H1 (cell line): ENCODE data around the gene RPRM. TPM values are rescaled to one million over a fixed set of nuclear protein-coding genes. Genes with fewer than 3 reads are reported as not detected.

ENCODE experiments used
- CTCF ChIA-PET: fragments of 300-600 bp; sonication (Branson Sonifier 250); formaldehyde crosslinking; loops from one replicate; lab custom pipeline; 2021; ENCODE audit not compliant: partially characterized antibody; lab: Charles Lee
- POLR2A ChIA-PET: fragments of 300-600 bp; sonication (Branson Sonifier 250); formaldehyde crosslinking; loops from one replicate; lab custom pipeline; 2021; ENCODE audit warnings: inconsistent platforms; ENCODE audit not compliant: partially characterized antibody; lab: Charles Lee
- DNase-seq, 2 experiments: peaks; one replicate each; pipeline versions ENCODE4 v3.0.0 to v3.0.0-alpha.2; 2010 to 2022; ENCODE audit warnings: low spot score in 2 of 2, low read depth in 1 of 2, mixed read lengths in 1 of 2
- FAIRE-seq: peaks from 2 replicates; lab custom pipeline; 2011; peaks lifted over from hg19 to GRCh38; lab: Jason Lieb, UNC
- H2AFZ ChIP-seq: 2 replicates; pipeline ENCODE4 v1.8.1; 2012; ENCODE audit warnings: low read length, inconsistent platforms
- H2AK5ac ChIP-seq: 2 replicates; pipeline ENCODE4 v1.6.1; 2013; ENCODE audit warnings: low read depth, low read length
- H2BK120ac ChIP-seq: replicated peaks from 2 replicates; pipeline ENCODE3; 2013; ENCODE audit warnings: low read depth, low read length, inconsistent platforms
- H2BK12ac ChIP-seq: 2 replicates; pipeline ENCODE4 v1.6.1; 2013; ENCODE audit warnings: low read depth, low read length
- H2BK15ac ChIP-seq: 2 replicates; pipeline ENCODE4 v1.6.1; 2013; ENCODE audit warnings: low read length
- H2BK20ac ChIP-seq: 2 replicates; pipeline ENCODE4 v1.6.1; 2013; ENCODE audit warnings: low read length
- H2BK5ac ChIP-seq: 2 replicates; pipeline ENCODE4 v1.6.1; 2013; ENCODE audit warnings: low read depth, low read length
- H3K14ac ChIP-seq: 2 replicates; pipeline ENCODE4 v1.6.1; 2013; ENCODE audit warnings: inconsistent platforms; ENCODE audit not compliant: insufficient read length
- H3K18ac ChIP-seq: 2 replicates; pipeline ENCODE4 v1.6.1; 2013; ENCODE audit warnings: low read length; ENCODE audit errors: extremely low read depth
- H3K23ac ChIP-seq: 2 replicates; pipeline ENCODE4 v1.6.1; 2013; ENCODE audit warnings: inconsistent platforms; ENCODE audit not compliant: insufficient read length
- H3K23me2 ChIP-seq: 2 replicates; pipeline ENCODE4 v1.6.1; 2013; ENCODE audit warnings: low read depth, low read length
- H3K27ac ChIP-seq: 2 replicates; pipeline ENCODE4 v1.6.1; 2011; ENCODE audit warnings: low read depth, low read length, inconsistent platforms
- H3K27me3 ChIP-seq, 4 experiments: replicated peaks in 1 of 4; 1 replicate in 1 of 4; 2 replicates in 3 of 4; pipeline versions ENCODE4 v1.6.1 to v1.8.1; 2011 to 2013; ENCODE audit warnings: low read length in 3 of 4, mild to moderate bottlenecking in 3 of 4, inconsistent platforms in 2 of 4, mixed read lengths in 2 of 4, moderate library complexity in 1 of 4; ENCODE audit not compliant: control insufficient read depth in 3 of 4, insufficient read depth in 3 of 4; ENCODE audit errors: extremely low read depth in 1 of 4
- H3K36me3 ChIP-seq, 4 experiments: 2 replicates each; pipeline versions ENCODE4 v1.6.1 to v1.8.1; 2011 to 2013; ENCODE audit warnings: mild to moderate bottlenecking in 4 of 4, low read length in 3 of 4, moderate library complexity in 2 of 4, control low read depth in 1 of 4, inconsistent platforms in 1 of 4; ENCODE audit not compliant: insufficient read depth in 4 of 4, control insufficient read depth in 2 of 4
- H3K4ac ChIP-seq: replicated peaks from 2 replicates; pipeline ENCODE3; 2013; ENCODE audit warnings: low read length, low read depth, mixed read lengths, inconsistent platforms; ENCODE audit not compliant: insufficient read length
- H3K4me1 ChIP-seq, 4 experiments: replicated peaks in 1 of 4; 1 replicate in 1 of 4; 2 replicates in 3 of 4; pipeline versions ENCODE4 v1.6.1 to v1.8.1; 2011 to 2013; ENCODE audit warnings: low read length in 3 of 4, inconsistent platforms in 2 of 4, mixed read lengths in 1 of 4; ENCODE audit not compliant: insufficient read depth in 4 of 4, control insufficient read depth in 3 of 4
- H3K4me2 ChIP-seq, 2 experiments: 2 replicates each; pipeline versions ENCODE4 v1.6.1 to v1.8.1; 2011 to 2013; ENCODE audit warnings: low read depth in 2 of 2, low read length in 2 of 2, control low read depth in 1 of 2, inconsistent platforms in 1 of 2, mild to moderate bottlenecking in 1 of 2; ENCODE audit not compliant: insufficient read depth in 1 of 2
- H3K4me3 ChIP-seq, 4 experiments: fragments of 200-600, 300-600 bp in 1 of 4; sonication (generic), shearing (Covaris generic), sonication (Bioruptor Twin) in 1 of 4; 2 replicates each; pipeline versions ENCODE4 v1.5.1 to v1.8.1; 2011 to 2016; ENCODE audit warnings: low read length in 4 of 4, low read depth in 3 of 4, control low read depth in 2 of 4, inconsistent platforms in 2 of 4, mild to moderate bottlenecking in 2 of 4, mixed read lengths in 1 of 4, moderate library complexity in 1 of 4; ENCODE audit not compliant: insufficient read depth in 2 of 4; ENCODE audit errors: extremely low read depth in 1 of 4
- H3K56ac ChIP-seq: replicated peaks from 2 replicates; pipeline ENCODE3; 2013; ENCODE audit warnings: low read depth, mild to moderate bottlenecking, mixed read lengths, low read length, inconsistent platforms; ENCODE audit not compliant: insufficient read length
- H3K79me1 ChIP-seq: 2 replicates; pipeline ENCODE4 v1.6.1; 2013; ENCODE audit warnings: low read depth, low read length, control low read depth
- H3K79me2 ChIP-seq, 2 experiments: 2 replicates each; pipeline versions ENCODE4 v1.6.1 to v1.8.1; 2012 to 2013; ENCODE audit warnings: low read length in 2 of 2, mild to moderate bottlenecking in 2 of 2, inconsistent platforms in 1 of 2; ENCODE audit not compliant: insufficient read depth in 2 of 2, control insufficient read depth in 1 of 2
- H3K9ac ChIP-seq, 4 experiments: replicated peaks in 1 of 4; 1 replicate in 1 of 4; 2 replicates in 3 of 4; pipeline versions ENCODE4 v1.6.1 to v1.8.1; 2011 to 2013; ENCODE audit warnings: low read depth in 3 of 4, low read length in 3 of 4, control low read depth in 2 of 4, mild to moderate bottlenecking in 2 of 4, moderate library complexity in 2 of 4, inconsistent platforms in 1 of 4; ENCODE audit errors: extremely low read depth in 1 of 4
- H3K9me3 ChIP-seq, 2 experiments: 2 replicates each; pipeline versions ENCODE4 v1.6.1 to v1.8.1; 2012 to 2013; ENCODE audit warnings: mild to moderate bottlenecking in 2 of 2, moderate library complexity in 2 of 2, control low read depth in 1 of 2, inconsistent platforms in 1 of 2, low read depth in 1 of 2, low read length in 1 of 2, mixed read lengths in 1 of 2; ENCODE audit not compliant: insufficient read depth in 2 of 2
- H4K20me1 ChIP-seq, 2 experiments: replicated peaks in 1 of 2; 2 replicates each; pipeline versions ENCODE3 to v1.8.1; 2011 to 2013; ENCODE audit warnings: inconsistent platforms in 2 of 2, low read length in 2 of 2, mild to moderate bottlenecking in 1 of 2; ENCODE audit not compliant: insufficient read depth in 2 of 2, control insufficient read depth in 1 of 2
- H4K5ac ChIP-seq: 2 replicates; pipeline ENCODE4 v1.6.1; 2013; ENCODE audit warnings: low read length, low read depth, mixed read lengths, inconsistent platforms; ENCODE audit not compliant: insufficient read length
- H4K8ac ChIP-seq: 2 replicates; pipeline ENCODE4 v1.8.0; 2013; ENCODE audit warnings: mild to moderate bottlenecking, moderate library complexity, low read length, inconsistent platforms; ENCODE audit not compliant: insufficient read depth; ENCODE audit errors: extremely low read depth
- H4K91ac ChIP-seq: replicated peaks from 2 replicates; pipeline ENCODE3; 2013; ENCODE audit warnings: low read length, mixed read lengths, inconsistent platforms; ENCODE audit not compliant: insufficient read length
- CHD1 ChIP-seq: IDR thresholded peaks from 2 replicates; pipeline ENCODE4 v1.6.1; 2012; ENCODE audit warnings: low read depth, low read length, improper control_type of control experiment
- RBBP5 ChIP-seq: IDR thresholded peaks from 2 replicates; pipeline ENCODE4 v1.7.1; 2012; ENCODE audit warnings: low read depth, mild to moderate bottlenecking, inconsistent platforms, low read length, moderate library complexity, borderline replicate concordance
- SRF ChIP-seq: IDR thresholded peaks from 2 replicates; pipeline ENCODE4 v1.6.1; 2011; ENCODE audit warnings: mild to moderate bottlenecking, low read depth, low read length, moderate library complexity
- WGBS, 2 experiments: shearing (Covaris generic) in 1 of 2; methylation state at CpG; one replicate each; pipeline versions ENCODE4 v1.1.6 to v1.1.7; 2013 to 2015; ENCODE audit warnings: low lambda C conversion rate in 2 of 2, mixed read lengths in 2 of 2, inconsistent platforms in 1 of 2, low coverage in 1 of 2, missing lambda C conversion rate in 1 of 2; ENCODE audit not compliant: insufficient replicate concordance in 2 of 2, insufficient coverage in 1 of 2, insufficient read length in 1 of 2; ENCODE audit errors: extremely low coverage in 1 of 2, missing lambda C conversion rate in 1 of 2; 5-methylcytosine and 5-hydroxymethylcytosine counted together
- polyA plus RNA-seq, 7 experiments: library from polyadenylated mRNA; depleted of rRNA in 3 of 7; stranded (reverse) in 5 of 7; unstranded in 2 of 7; fragments of >200 nt in 5 of 7; fragments of 200-250 nt in 2 of 7; gene quantifications; 1 replicate in 5 of 7; 2 replicates in 1 of 7; 4 replicates in 1 of 7; pipeline versions ENCODE4 v1.2.1 to v1.2.3, GENCODE V29; 2011 to 2013; ENCODE audit warnings: missing spikeins in 2 of 7, mixed read lengths in 2 of 7
- total RNA-seq: library from RNA; stranded (reverse); fragmentation: NEBNext Ultra II Directional; extraction: Animal tissue kit (Norgen Biotek cat#: 25700); gene quantifications from 2 replicates; pipeline ENCODE4 v1.2.1, GENCODE V29; 2021
- TF ChIP-seq, protein P1 (sequence below): IDR thresholded peaks from 2 replicates; pipeline ENCODE4 v1.6.1; 2012; ENCODE audit warnings: inconsistent platforms

The RPRM gene
- total and polyA plus RNA-seq, 2 of the 8 experiments (the other 6 are each of a cell fraction or from before 2014, with no cell fraction given) = 11.0 to 16.3 TPM

DNA sequence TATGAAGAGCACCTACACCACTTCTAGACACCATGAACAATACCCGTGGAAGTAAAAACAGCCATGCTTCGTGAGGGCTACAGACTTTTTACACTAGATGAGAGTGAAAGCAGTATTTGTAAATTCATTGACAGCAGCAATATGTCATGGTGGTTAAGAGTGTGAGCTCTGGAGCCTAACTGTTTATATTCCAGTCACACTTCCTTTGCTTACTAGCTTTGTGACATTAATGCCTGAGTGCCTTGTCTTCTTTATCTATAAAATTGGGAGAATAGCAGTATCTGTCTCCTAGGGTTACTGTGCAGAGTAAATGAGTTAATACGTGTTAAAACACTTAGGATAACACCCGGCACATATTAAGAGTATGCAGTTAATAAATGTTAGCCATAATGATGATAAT is 33.8 kb upstream of the RPRM start:
- CTCF ChIA-PET = interaction anchor here (1.2 kb wide), 1 partner anchor 163 kb away, joined by 3 read pairs; no protein-coding TSS in a partner anchor
- no peak for DNase-seq
- TF ChIP-seq CHD1 (no peak), SRF (no peak), RBBP5 (no peak)
- TF ChIP-seq, protein P1, sequence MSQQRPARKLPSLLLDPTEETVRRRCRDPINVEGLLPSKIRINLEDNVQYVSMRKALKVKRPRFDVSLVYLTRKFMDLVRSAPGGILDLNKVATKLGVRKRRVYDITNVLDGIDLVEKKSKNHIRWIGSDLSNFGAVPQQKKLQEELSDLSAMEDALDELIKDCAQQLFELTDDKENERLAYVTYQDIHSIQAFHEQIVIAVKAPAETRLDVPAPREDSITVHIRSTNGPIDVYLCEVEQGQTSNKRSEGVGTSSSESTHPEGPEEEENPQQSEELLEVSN = no peak
- H3K36me3 ChIP-seq = no peaks in the 10 kb centered on the region
- POLR2A ChIA-PET = no interaction called here
- H3K27me3 ChIP-seq = peaks cover 0 to 2% (median 0%) of the 10 kb centered on the region in 4 experiments; a peak in 1 of 7 replicates
- no peak overlapping the region for H3K4me3 ChIP-seq
- no peak overlapping the region for H2BK20ac ChIP-seq
- no peak for FAIRE-seq
- H3K9ac ChIP-seq = no peak overlapping the region
- no peaks in the 10 kb centered on the region for H3K79me2 ChIP-seq
- H3K79me1 ChIP-seq = no peaks in the 10 kb centered on the region
- no peak overlapping the region for H3K4ac ChIP-seq
- no peak overlapping the region for H2AFZ ChIP-seq
- H3K23me2 ChIP-seq = no peaks in the 10 kb centered on the region
- no peak overlapping the region for H4K5ac ChIP-seq
- no peak overlapping the region for H3K56ac ChIP-seq
- H2BK5ac ChIP-seq = no peak overlapping the region
- no peaks in the 10 kb centered on the region for H4K20me1 ChIP-seq
- H3K27ac ChIP-seq = no peak overlapping the region
- no peaks in the 10 kb centered on the region for H3K4me1 ChIP-seq
- no peak overlapping the region for H3K4me2 ChIP-seq
- H4K8ac ChIP-seq = no peak overlapping the region
- H3K18ac ChIP-seq = no peak overlapping the region
- no peak overlapping the region for H3K23ac ChIP-seq
- H4K91ac ChIP-seq = no peak overlapping the region
- peaks cover 0 to 6% of the 10 kb centered on the region in 2 experiments; a peak in 1 of 4 replicates for H3K9me3 ChIP-seq
- no peak overlapping the region for H2BK15ac ChIP-seq
- H2BK12ac ChIP-seq = no peak overlapping the region
- no peak overlapping the region for H2AK5ac ChIP-seq
- H3K14ac ChIP-seq = no peak overlapping the region
- no peak overlapping the region for H2BK120ac ChIP-seq
- 97% methylated on average over 4 of the region's 4 CpGs; no CpG with 5 or more reads in 1 of the 2 experiments for WGBS, 2 experiments
